GM21786 (cell line): Measurements from ENCODE around the gene SIPA1L3.
A peak's percentile ranks its signal among the peaks of the same experiment; 100 is the strongest.
"Not testable (repeated sequence)": the region's sequence is repeated elsewhere in the genome, so short reads cannot be mapped to it uniquely, and the experiment has no call there.

Experiments used
- ATAC-seq: cut with Tn5 transposase; IDR thresholded peaks from one replicate; pipeline ENCODE4 v1.9.1; 2021; ENCODE audit not compliant: unreplicated experiment

SIPA1L3 gene

GRCh38 chr19:37907735-37908455 lies 887 bp downstream of the SIPA1L3 start:
- no peak for ATAC-seq

- ATAC-seq, result no peak
Observed at GRCh38 chr19:37909661-37910199, 2.7 kb downstream of the SIPA1L3 start.

GRCh38 chr19:37914908-37915307 lies 7.9 kb downstream of the SIPA1L3 start:
- peak; percentile 57 for ATAC-seq

GRCh38 chr19:37920591-37921450 lies 13.8 kb downstream of the SIPA1L3 start:
- ATAC-seq, result no peak

GRCh38 chr19:37924573-37924972 lies 17.6 kb downstream of the SIPA1L3 start:
- not testable (repeated sequence) for ATAC-seq

GRCh38 chr19:37925212-37925611 lies 18.2 kb downstream of the SIPA1L3 start:
- ATAC-seq, result no peak

- no peak for ATAC-seq
Observed at GRCh38 chr19:37926255-37926654, 19.2 kb downstream of the SIPA1L3 start.

- ATAC-seq, result no peak
Observed at GRCh38 chr19:37926711-37927110, 19.7 kb downstream of the SIPA1L3 start.

GRCh38 chr19:37928527-37929286 lies 21.7 kb downstream of the SIPA1L3 start:
- ATAC-seq, result peak; percentile 45

- no peak for ATAC-seq
Observed at GRCh38 chr19:37929355-37929923, 22.4 kb downstream of the SIPA1L3 start.

GRCh38 chr19:37930416-37930815 lies 23.4 kb downstream of the SIPA1L3 start:
- no peak for ATAC-seq

GRCh38 chr19:37931881-37932655 lies 25.1 kb downstream of the SIPA1L3 start:
- peak; percentile 49 for ATAC-seq

GRCh38 chr19:37932985-37933936 lies 26.3 kb downstream of the SIPA1L3 start:
- no peak for ATAC-seq

- no peak for ATAC-seq
Observed at GRCh38 chr19:37933937-37934358, 26.9 kb downstream of the SIPA1L3 start.

- ATAC-seq, result no peak
Observed at GRCh38 chr19:37935341-37935740, 28.3 kb downstream of the SIPA1L3 start.

- no peak for ATAC-seq
Observed at GRCh38 chr19:37936166-37936565, 29.2 kb downstream of the SIPA1L3 start.

GRCh38 chr19:37936886-37937285 lies 29.9 kb downstream of the SIPA1L3 start:
- ATAC-seq, result no peak

- no peak for ATAC-seq
Observed at GRCh38 chr19:37938353-37938752, 31.3 kb downstream of the SIPA1L3 start.
